Spleen (tissue), 11 donors: ENCODE data around the gene PODNL1. TPM values are rescaled to one million over a fixed set of nuclear protein-coding genes. Genes with fewer than 3 reads are reported as not detected.

Source experiments
- DNase-seq: peaks from one replicate; pipeline ENCODE4 v3.0.0-alpha.2; 2020
- H3K27ac ChIP-seq, 8 donors: fragments of 200-600 bp; sonication (generic) in 7 of 8; 1 replicate in 4 of 8; 2 replicates in 4 of 8; pipeline versions ENCODE4 v1.5.0 to v1.8.0; 2016 to 2021; ENCODE audit warnings: inconsistent platforms in 4 of 8, mild to moderate bottlenecking in 4 of 8, moderate library complexity in 1 of 8
- H3K27me3 ChIP-seq, 7 donors: fragments of 200-600 bp; sonication (generic) in 6 of 7; replicated peaks in 1 of 7; 1 replicate in 4 of 7; 2 replicates in 3 of 7; pipeline versions ENCODE4 v1.5.0 to v1.8.0; 2016 to 2021; ENCODE audit warnings: inconsistent platforms in 3 of 7, mild to moderate bottlenecking in 1 of 7
- H3K36me3 ChIP-seq, 6 donors: fragments of 200-600 bp; sonication (generic) in 5 of 6; 1 replicate in 4 of 6; 2 replicates in 2 of 6; pipeline versions ENCODE4 v1.5.0 to v1.8.0; 2016 to 2021; ENCODE audit warnings: inconsistent platforms in 2 of 6
- H3K4me1 ChIP-seq, 6 donors: fragments of 200-600 bp; sonication (generic) in 5 of 6; 1 replicate in 3 of 6; 2 replicates in 3 of 6; pipeline versions ENCODE4 v1.5.0 to v1.8.0; 2016 to 2021; ENCODE audit warnings: inconsistent platforms in 3 of 6
- H3K4me3 ChIP-seq, 8 donors: fragments of 200-600 bp; sonication (generic) in 7 of 8; 1 replicate in 4 of 8; 2 replicates in 4 of 8; pipeline versions ENCODE4 v1.5.0 to v1.8.0; 2016 to 2021; ENCODE audit warnings: inconsistent platforms in 4 of 8, mild to moderate bottlenecking in 4 of 8, moderate library complexity in 2 of 8
- H3K9me3 ChIP-seq, 8 donors: fragments of 200-600 bp; sonication (generic) in 7 of 8; 1 replicate in 4 of 8; 2 replicates in 4 of 8; pipeline versions ENCODE4 v1.5.0 to v1.8.0; 2016 to 2021; ENCODE audit warnings: inconsistent platforms in 4 of 8
- CTCF ChIP-seq, 11 experiments: fragments of 200-600 bp in 7 of 11; fragments of 450-650 bp in 4 of 11; sonication (generic) in 4 of 11; IDR thresholded peaks in 8 of 11; conservative IDR thresholded peaks in 3 of 11; 1 replicate in 7 of 11; 2 replicates in 4 of 11; pipeline versions ENCODE4 v1.4.0 to v1.8.0; 2016 to 2021; ENCODE audit warnings: antibody characterized with exemption in 11 of 11, inconsistent platforms in 4 of 11, mild to moderate bottlenecking in 1 of 11
- POLR2A ChIP-seq, 3 donors: fragments of 450-650 bp; IDR thresholded peaks; one replicate each; pipeline ENCODE4 v1.5.1; 2017; ENCODE audit warnings: antibody characterized with exemption in 3 of 3, mild to moderate bottlenecking in 1 of 3
- POLR2AphosphoS5 ChIP-seq, 3 donors: sonication (generic); formaldehyde crosslinking; IDR thresholded peaks; one replicate each; pipeline ENCODE4 v1.5.1; 2017; ENCODE audit warnings: antibody characterized with exemption in 3 of 3
- WGBS, 5 donors: extraction: QIAGEN DNeasy Blood & Tissue Kit in 3 of 5; methylation state at CpG; one replicate each; pipeline versions ENCODE4 v1.1.5 to v1.1.7; 2013 to 2018; 5-methylcytosine and 5-hydroxymethylcytosine counted together
- intact Hi-C: fragments of 100-400 bp; cut with DNase I; formaldehyde crosslinking; loops from one replicate; pipeline ENCODE4 v1.15.0; 2023; ENCODE audit warnings: low total_unique reads
- polyA plus RNA-seq, 3 donors: library from polyadenylated mRNA; stranded (reverse); fragments of 200-250 nt; gene quantifications; one replicate each; pipeline ENCODE4 v1.2.1, GENCODE V29; 2013
- total RNA-seq, 7 donors: library from RNA; depleted of rRNA in 3 of 7; stranded (reverse); fragments of >200 nt in 3 of 7; fragmentation: NEBNext Ultra II Directional in 4 of 7; extraction: Animal tissue kit (Norgen Biotek cat#: 25700) in 4 of 7; gene quantifications; one replicate each; pipeline versions ENCODE4 v1.1.0 to v1.2.1, GENCODE V29; 2016 to 2021
- donor health status: healthy with polysubstance abuse.
- donor health status: DM: no; HTN: no; CAD: no; lungs with moderate emphysema.
- donor health status: DM: no; HTN: no; CAD: no.
- donor health status: Bipolar disorder and iron deficiency.
- donor health status: healthy.
- donor health status: DM: no; HTN: no; CAD: no.
- donor health status: DM: yes; HTN: yes; CAD: no.

Gene PODNL1
- total and polyA plus RNA-seq, 10 donors, result 0.19 to 3.0 (median 0.54) TPM; not detected in 1

- peak; percentile 86 for DNase-seq
- peak; percentile 17 to 55 (median 21) for TF ChIP-seq POLR2AphosphoS5 (IDR thresholded peaks at IDR 0.05)
- no peak for TF ChIP-seq POLR2A (IDR thresholded peaks at IDR 0.05)
- Histone ChIP-seq H3K27ac (peak overlapping the region in 7 of 8 donors; percentile 13 to 81 (median 58)), H3K9me3 (no peaks in the 10 kb centered on the region), H3K27me3 (no peaks in the 10 kb centered on the region), H3K36me3 (peaks cover 0 to 79% (median 10%) of the 10 kb centered on the region in 6 donors), H3K4me1 (peaks cover 8 to 60% (median 42%) of the 10 kb centered on the region in 6 donors), H3K4me3 (peak overlapping the region; percentile 19 to 67 (median 37))
- WGBS, 5 donors, result 8 to 20% (median 9%) methylated on average over 19 to 74 of the region's 74 CpGs
- intact Hi-C loops, result no loop called here
Observed at GRCh38 chr19:13978351-13979243, 40.4 kb upstream of the PODNL1 start.

DNA sequence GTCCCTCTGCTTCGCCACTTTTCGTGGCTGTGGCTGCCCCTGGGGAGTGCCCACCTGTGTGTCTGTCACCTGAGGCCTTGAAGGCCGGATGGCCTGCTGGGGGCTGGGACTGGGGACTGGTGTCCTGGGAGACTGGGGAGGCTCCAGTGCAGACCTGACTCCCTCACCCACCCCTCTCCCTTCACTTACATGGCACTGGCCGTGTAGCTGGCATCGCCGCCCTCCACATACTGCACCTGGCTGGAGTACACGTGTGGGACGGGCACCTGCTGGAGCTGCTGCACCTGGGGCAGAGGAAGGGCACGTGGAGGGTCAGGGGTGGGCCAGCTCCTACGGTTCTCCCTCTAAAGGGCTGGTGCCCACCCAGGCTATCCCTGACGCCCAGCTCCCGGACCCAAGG, 39.6 kb upstream of the PODNL1 start:
- H3K4me3 ChIP-seq, result peak overlapping the region in 1 of 8 donors; percentile 67
- intact Hi-C loops, result no loop called here
- peaks cover 8 to 52% (median 34%) of the 10 kb centered on the region in 6 donors for H3K4me1 ChIP-seq
- H3K9me3 ChIP-seq, result no peaks in the 10 kb centered on the region
- no peak for DNase-seq
- peak overlapping the region in 6 of 8 donors; percentile 13 to 81 (median 65) for H3K27ac ChIP-seq
- no peaks in the 10 kb centered on the region for H3K27me3 ChIP-seq
- WGBS, 5 donors, result 83 to 93% (median 90%) methylated on average over 9 to 12 of the region's 12 CpGs
- TF ChIP-seq POLR2A (IDR thresholded peaks at IDR 0.05) (no peak), POLR2AphosphoS5 (IDR thresholded peaks at IDR 0.05) (peak in 1 of 3 donors; percentile 25)
- peaks cover 0 to 79% (median 14%) of the 10 kb centered on the region in 6 donors for H3K36me3 ChIP-seq

- intact Hi-C loops, result no loop called here
- Histone ChIP-seq H3K9me3 (no peaks in the 10 kb centered on the region), H3K4me1 (peaks cover 8 to 39% (median 21%) of the 10 kb centered on the region in 6 donors), H3K27me3 (no peaks in the 10 kb centered on the region), H3K27ac (no peak overlapping the region), H3K4me3 (no peak overlapping the region), H3K36me3 (peaks cover 0 to 79% (median 17%) of the 10 kb centered on the region in 6 donors)
- DNase-seq, result no peak
- 87 to 93% (median 91%) methylated on average over 12 of the region's 12 CpGs for WGBS, 5 donors
- TF ChIP-seq CTCF (IDR thresholded peaks at IDR 0.05 in 8 of 11, conservative IDR thresholded peaks at IDR 0.05 in 3 of 11) (no peak), POLR2A (IDR thresholded peaks at IDR 0.05) (no peak), POLR2AphosphoS5 (IDR thresholded peaks at IDR 0.05) (no peak)
Observed at GRCh38 chr19:13976446-13976845, 38.2 kb upstream of the PODNL1 start.

DNA sequence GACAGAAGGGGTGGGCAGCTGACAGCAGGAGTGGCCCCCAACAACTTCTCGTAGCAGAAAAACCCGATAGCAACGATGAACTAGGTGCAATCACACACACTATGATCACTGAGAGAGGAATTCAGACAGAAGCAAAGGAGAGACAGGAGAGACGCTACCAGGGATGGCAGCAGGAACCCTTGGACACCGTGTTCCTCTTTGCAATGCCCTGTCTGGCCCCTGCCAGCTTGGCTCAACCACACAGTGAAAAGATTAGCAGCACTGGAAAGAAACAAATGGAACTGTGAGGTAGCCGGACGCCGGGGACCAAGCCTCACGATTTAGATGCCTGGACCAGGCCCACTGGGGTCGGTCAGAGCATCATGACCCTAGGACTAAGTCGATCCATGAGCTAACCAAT, 37.7 kb upstream of the PODNL1 start:
- H3K9me3 ChIP-seq, result no peaks in the 10 kb centered on the region
- WGBS, 5 donors, result 89 to 96% (median 93%) methylated on average over 11 of the region's 11 CpGs

More for the DNA sequence above, 37.7 kb upstream of the PODNL1 start:
- H3K4me1 ChIP-seq, result peaks cover 8 to 33% (median 19%) of the 10 kb centered on the region in 6 donors
- no peak for DNase-seq
- no peaks in the 10 kb centered on the region for H3K27me3 ChIP-seq
- intact Hi-C loops, result no loop called here
- TF ChIP-seq POLR2AphosphoS5 (IDR thresholded peaks at IDR 0.05) (no peak), POLR2A (IDR thresholded peaks at IDR 0.05) (no peak), CTCF (IDR thresholded peaks at IDR 0.05 in 8 of 11, conservative IDR thresholded peaks at IDR 0.05 in 3 of 11) (no peak)
- H3K27ac ChIP-seq, result no peak overlapping the region
- peaks cover 0 to 80% (median 19%) of the 10 kb centered on the region in 6 donors for H3K36me3 ChIP-seq
- H3K4me3 ChIP-seq, result no peak overlapping the region
